Endothelial cell (in vitro differentiated cells): ENCODE data around the gene PHC2. TPM values are rescaled to one million over a fixed set of nuclear protein-coding genes. Genes with fewer than 3 reads are reported as not detected.

Experiments
- DNase-seq: peaks from one replicate; pipeline ENCODE4 v3.0.0; 2021; ENCODE audit warnings: low spot score
- H3K27ac Mint-ChIP-seq: one replicate; pipeline ENCODE4 v1.8.0; 2021; ENCODE audit warnings: mixed read lengths, inconsistent platforms; ENCODE audit not compliant: unreplicated experiment
- H3K27me3 Mint-ChIP-seq: one replicate; pipeline ENCODE4 v1.8.0; 2021; ENCODE audit warnings: mild to moderate bottlenecking, moderate library complexity, mixed read lengths, inconsistent platforms; ENCODE audit not compliant: unreplicated experiment
- H3K36me3 Mint-ChIP-seq: one replicate; pipeline ENCODE4 v1.8.0; 2021; ENCODE audit warnings: mild to moderate bottlenecking, low read depth, mixed read lengths, inconsistent platforms; ENCODE audit not compliant: unreplicated experiment
- H3K4me1 Mint-ChIP-seq: one replicate; pipeline ENCODE4 v1.8.0; 2021; ENCODE audit warnings: mild to moderate bottlenecking, mixed read lengths, inconsistent platforms; ENCODE audit not compliant: unreplicated experiment
- H3K4me3 Mint-ChIP-seq: one replicate; pipeline ENCODE4 v1.8.0; 2021; ENCODE audit warnings: mild to moderate bottlenecking, mixed read lengths, inconsistent platforms; ENCODE audit not compliant: unreplicated experiment
- H3K9me3 Mint-ChIP-seq: one replicate; pipeline ENCODE4 v1.8.0; 2021; ENCODE audit warnings: mixed read lengths, inconsistent platforms; ENCODE audit not compliant: unreplicated experiment
- total RNA-seq: library from RNA; stranded (reverse); fragmentation: NEBNext Ultra II Directional; extraction: Animal tissue kit (Norgen Biotek cat#: 25700); gene quantifications from one replicate; pipeline ENCODE4 v1.2.1, GENCODE V29; 2021; ENCODE audit not compliant: unreplicated experiment
- TF ChIP-seq, protein P1 (sequence below): fragments of 200-600 bp; sonication (generic); IDR thresholded peaks from one replicate; pipeline ENCODE4 v1.5.0; 2021; ENCODE audit warnings: antibody characterized with exemption; ENCODE audit not compliant: unreplicated experiment

PHC2 gene
- total RNA-seq, 1 donor from 2014 or later: 177 TPM

GRCh38 chr1:33338048-33338439 is 92.9 kb downstream of the PHC2 start:
- peaks cover 9% of the 10 kb centered on the region for H3K27me3 Mint-ChIP-seq
- H3K27ac Mint-ChIP-seq: no peak overlapping the region
- H3K4me1 Mint-ChIP-seq: peaks cover 79% of the 10 kb centered on the region
- peak overlapping the region; percentile 3 for H3K4me3 Mint-ChIP-seq
- H3K9me3 Mint-ChIP-seq: no peaks in the 10 kb centered on the region
- TF ChIP-seq, protein P1, sequence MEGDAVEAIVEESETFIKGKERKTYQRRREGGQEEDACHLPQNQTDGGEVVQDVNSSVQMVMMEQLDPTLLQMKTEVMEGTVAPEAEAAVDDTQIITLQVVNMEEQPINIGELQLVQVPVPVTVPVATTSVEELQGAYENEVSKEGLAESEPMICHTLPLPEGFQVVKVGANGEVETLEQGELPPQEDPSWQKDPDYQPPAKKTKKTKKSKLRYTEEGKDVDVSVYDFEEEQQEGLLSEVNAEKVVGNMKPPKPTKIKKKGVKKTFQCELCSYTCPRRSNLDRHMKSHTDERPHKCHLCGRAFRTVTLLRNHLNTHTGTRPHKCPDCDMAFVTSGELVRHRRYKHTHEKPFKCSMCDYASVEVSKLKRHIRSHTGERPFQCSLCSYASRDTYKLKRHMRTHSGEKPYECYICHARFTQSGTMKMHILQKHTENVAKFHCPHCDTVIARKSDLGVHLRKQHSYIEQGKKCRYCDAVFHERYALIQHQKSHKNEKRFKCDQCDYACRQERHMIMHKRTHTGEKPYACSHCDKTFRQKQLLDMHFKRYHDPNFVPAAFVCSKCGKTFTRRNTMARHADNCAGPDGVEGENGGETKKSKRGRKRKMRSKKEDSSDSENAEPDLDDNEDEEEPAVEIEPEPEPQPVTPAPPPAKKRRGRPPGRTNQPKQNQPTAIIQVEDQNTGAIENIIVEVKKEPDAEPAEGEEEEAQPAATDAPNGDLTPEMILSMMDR: no peak
- DNase-seq: no peak
- H3K36me3 Mint-ChIP-seq: peaks cover 40% of the 10 kb centered on the region

DNA sequence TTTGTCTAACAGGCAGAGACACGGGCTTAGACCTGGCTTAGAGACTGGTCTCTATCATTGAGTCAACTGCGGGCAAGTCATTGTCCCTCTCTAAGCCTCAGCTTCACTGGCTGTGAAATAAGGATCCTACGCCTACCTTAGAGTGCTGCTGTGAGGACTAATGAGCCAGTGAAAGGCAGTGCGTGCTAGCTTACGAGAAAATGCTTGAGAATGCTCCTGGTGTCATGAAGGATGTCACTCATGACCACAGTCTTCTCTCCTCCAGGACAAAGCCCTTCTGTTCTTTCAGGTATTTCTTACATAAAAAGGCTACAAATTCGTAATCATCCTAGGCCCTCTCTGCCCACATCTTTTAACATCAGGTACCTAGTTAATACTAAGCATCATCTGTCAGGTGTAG is 93.5 kb downstream of the PHC2 start:
- Mint-ChIP-seq H3K27ac (peak overlapping the region; percentile 9), H3K4me1 (peaks cover 79% of the 10 kb centered on the region), H3K36me3 (peaks cover 40% of the 10 kb centered on the region), H3K9me3 (no peaks in the 10 kb centered on the region), H3K4me3 (no peak overlapping the region), H3K27me3 (peaks cover 9% of the 10 kb centered on the region)
- TF ChIP-seq, protein P1: no peak
- DNase-seq: no peak

- no peak for DNase-seq
- peaks cover 9% of the 10 kb centered on the region for H3K27me3 Mint-ChIP-seq
- peaks cover 79% of the 10 kb centered on the region for H3K4me1 Mint-ChIP-seq
- no peaks in the 10 kb centered on the region for H3K9me3 Mint-ChIP-seq
- H3K36me3 Mint-ChIP-seq: peaks cover 44% of the 10 kb centered on the region
- no peak overlapping the region for H3K4me3 Mint-ChIP-seq
- no peak overlapping the region for H3K27ac Mint-ChIP-seq
- TF ChIP-seq, protein P1: no peak
Observed at GRCh38 chr1:33336580-33336979, 94.3 kb downstream of the PHC2 start.

GRCh38 chr1:33335020-33335419 is 95.9 kb downstream of the PHC2 start:
- Mint-ChIP-seq H3K27me3 (peaks cover 5% of the 10 kb centered on the region), H3K4me3 (peak overlapping the region; percentile 8), H3K27ac (peak overlapping the region; percentile 1), H3K9me3 (no peaks in the 10 kb centered on the region), H3K36me3 (peaks cover 40% of the 10 kb centered on the region), H3K4me1 (peaks cover 67% of the 10 kb centered on the region)
- TF ChIP-seq, protein P1: no peak
- no peak for DNase-seq

DNA sequence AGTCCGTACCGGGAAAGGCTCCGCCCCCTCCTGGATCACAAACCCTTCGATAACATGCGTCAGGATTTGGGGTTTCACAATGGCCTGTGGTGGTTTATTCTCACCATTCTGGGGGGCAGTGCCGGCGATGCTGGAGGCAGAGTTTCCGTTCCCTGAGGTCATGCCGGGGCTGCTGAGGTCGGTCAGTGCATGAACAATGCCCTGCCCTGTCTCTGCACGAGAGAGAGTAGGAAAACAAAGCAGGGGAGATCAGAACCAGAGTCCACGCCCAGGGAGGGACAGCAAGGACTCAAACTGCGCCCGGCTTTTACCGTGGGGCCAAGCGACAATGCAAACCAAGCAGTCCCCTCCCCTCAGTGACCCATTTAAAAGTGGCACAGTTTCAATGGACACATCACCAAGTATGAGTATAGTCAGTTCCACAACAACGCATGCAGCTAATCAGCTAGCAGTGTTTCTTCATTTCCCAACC is 96.8 kb downstream of the PHC2 start:
- Mint-ChIP-seq H3K27ac (no peak overlapping the region), H3K36me3 (peaks cover 47% of the 10 kb centered on the region), H3K27me3 (peaks cover 5% of the 10 kb centered on the region), H3K9me3 (no peaks in the 10 kb centered on the region), H3K4me1 (peaks cover 61% of the 10 kb centered on the region), H3K4me3 (no peak overlapping the region)
- TF ChIP-seq, protein P1: no peak
- no peak for DNase-seq
